WTC11 (cell line): Measurements from ENCODE around the gene PHOX2B. TPM values are rescaled to one million over a fixed set of nuclear protein-coding genes. Genes with fewer than 3 reads are reported as not detected.

ENCODE experiments used
- ATAC-seq: fragments of 200-7000 bp; cut with Tn5 transposase; 2 replicates; pipeline ENCODE4 v1.10.0; 2021; ENCODE audit warnings: mild to moderate bottlenecking, moderate library complexity
- CTCF ChIA-PET: fragments of 300-600 bp; sonication (Branson Sonifier 250); formaldehyde crosslinking; loops from one replicate; lab custom pipeline; 2021; ENCODE audit warnings: antibody characterized with exemption; lab: Charles Lee
- POLR2A ChIA-PET: fragments of 350-600 bp; sonication (Branson Sonifier 250); formaldehyde crosslinking; loops from one replicate; lab custom pipeline; 2021; ENCODE audit warnings: antibody characterized with exemption; lab: Charles Lee
- DNase-seq: peaks from one replicate; pipeline ENCODE4 v3.0.0; 2021; ENCODE audit warnings: low spot score
- H3K27ac Mint-ChIP-seq: 2 replicates; pipeline ENCODE4 v1.8.0; 2021; ENCODE audit warnings: mixed read lengths
- H3K27me3 Mint-ChIP-seq: 2 replicates; pipeline ENCODE4 v1.8.0; 2021; ENCODE audit warnings: low read depth, mild to moderate bottlenecking, moderate library complexity, mixed read lengths
- H3K36me3 Mint-ChIP-seq: 2 replicates; pipeline ENCODE4 v1.8.0; 2021; ENCODE audit warnings: mixed read lengths
- H3K4me1 Mint-ChIP-seq: 2 replicates; pipeline ENCODE4 v1.8.0; 2022; ENCODE audit warnings: mixed read lengths
- H3K4me3 Mint-ChIP-seq: 2 replicates; pipeline ENCODE4 v1.8.0; 2021; ENCODE audit warnings: mild to moderate bottlenecking, moderate library complexity, mixed read lengths
- H3K9me3 Mint-ChIP-seq: 2 replicates; pipeline ENCODE4 v1.8.0; 2021; ENCODE audit warnings: mixed read lengths
- CREB1 ChIP-seq: sonication (generic); formaldehyde crosslinking; IDR thresholded peaks from 2 replicates; pipeline ENCODE4 v1.8.0; 2023; ENCODE audit warnings: mild to moderate bottlenecking, missing genetic modification reagents
- CREM ChIP-seq: sonication (generic); formaldehyde crosslinking; IDR thresholded peaks from 2 replicates; pipeline ENCODE4 v1.8.1; 2022; ENCODE audit warnings: mild to moderate bottlenecking, missing genetic modification reagents, moderate library complexity
- ESRRA ChIP-seq: sonication (generic); formaldehyde crosslinking; IDR thresholded peaks from 2 replicates; pipeline ENCODE4 v1.8.1; 2022; ENCODE audit warnings: mild to moderate bottlenecking, missing genetic modification reagents, borderline replicate concordance
- ETV6 ChIP-seq: sonication (generic); formaldehyde crosslinking; IDR thresholded peaks from 2 replicates; pipeline ENCODE4 v1.8.1; 2022; ENCODE audit warnings: mild to moderate bottlenecking, missing genetic modification reagents
- FOXP1 ChIP-seq: sonication (generic); formaldehyde crosslinking; IDR thresholded peaks from 2 replicates; pipeline ENCODE4 v1.8.0; 2022; ENCODE audit warnings: missing genetic modification reagents, mild to moderate bottlenecking, moderate library complexity, borderline replicate concordance
- GABPB1 ChIP-seq: sonication (generic); formaldehyde crosslinking; IDR thresholded peaks from 2 replicates; pipeline ENCODE4 v1.8.1; 2023; ENCODE audit warnings: mild to moderate bottlenecking, missing genetic modification reagents
- GRHL2 ChIP-seq: fragments of 250-450 bp; sonication (Bioruptor Pico); IDR thresholded peaks from 2 replicates; pipeline ENCODE4 v1.8.0; 2022; ENCODE audit warnings: mild to moderate bottlenecking, moderate library complexity; ENCODE audit not compliant: insufficient replicate concordance, severe bottlenecking
- IRF2 ChIP-seq: sonication (generic); formaldehyde crosslinking; IDR thresholded peaks from 2 replicates; pipeline ENCODE4 v1.8.0; 2022; ENCODE audit warnings: low read depth, missing genetic modification reagents, borderline replicate concordance
- KAT7 ChIP-seq: sonication (generic); formaldehyde crosslinking; IDR thresholded peaks from 2 replicates; pipeline ENCODE4 v1.8.1; 2023; ENCODE audit warnings: missing genetic modification reagents, mild to moderate bottlenecking, borderline replicate concordance
- MXD4 ChIP-seq: fragments of 250-450 bp; sonication (Bioruptor Pico); IDR thresholded peaks from 2 replicates; pipeline ENCODE4 v1.8.0; 2021; ENCODE audit warnings: mild to moderate bottlenecking, moderate library complexity, borderline replicate concordance
- NFYB ChIP-seq: sonication (generic); formaldehyde crosslinking; conservative IDR thresholded peaks from 2 replicates; pipeline ENCODE4 v1.8.0; 2022; ENCODE audit warnings: low read depth, missing genetic modification reagents
- NR2C2 ChIP-seq: sonication (generic); formaldehyde crosslinking; IDR thresholded peaks from 2 replicates; pipeline ENCODE4 v1.8.0; 2022; ENCODE audit warnings: mild to moderate bottlenecking, missing genetic modification reagents
- NR3C1 ChIP-seq: sonication (generic); formaldehyde crosslinking; conservative IDR thresholded peaks from 2 replicates; pipeline ENCODE4 v1.8.1; 2023; ENCODE audit warnings: low read depth, mild to moderate bottlenecking, missing genetic modification reagents
- OVOL2 ChIP-seq: fragments of 250-450 bp; sonication (Bioruptor Pico); IDR thresholded peaks from 2 replicates; pipeline ENCODE4 v1.9.0; 2021; ENCODE audit warnings: mild to moderate bottlenecking, borderline replicate concordance
- RELA ChIP-seq: sonication (generic); formaldehyde crosslinking; IDR thresholded peaks from 2 replicates; pipeline ENCODE4 v1.8.1; 2022; ENCODE audit warnings: missing genetic modification reagents, mild to moderate bottlenecking, borderline replicate concordance
- SOX15 ChIP-seq: fragments of 250-450 bp; sonication (Bioruptor Pico); IDR thresholded peaks from 2 replicates; pipeline ENCODE4 v1.9.0; 2021; ENCODE audit warnings: mild to moderate bottlenecking
- TCF7 ChIP-seq: sonication (generic); formaldehyde crosslinking; IDR thresholded peaks from 2 replicates; pipeline ENCODE4 v1.8.0; 2022; ENCODE audit warnings: mild to moderate bottlenecking, low read depth, missing genetic modification reagents, moderate library complexity
- TP53 ChIP-seq: sonication (generic); formaldehyde crosslinking; IDR thresholded peaks from 2 replicates; pipeline ENCODE4 v1.8.1; 2023; ENCODE audit warnings: mild to moderate bottlenecking, missing genetic modification reagents
- ZBTB21 ChIP-seq: sonication (generic); formaldehyde crosslinking; IDR thresholded peaks from 2 replicates; pipeline ENCODE4 v1.8.1; 2023; ENCODE audit warnings: mild to moderate bottlenecking, missing genetic modification reagents, borderline replicate concordance
- ZNF263 ChIP-seq: sonication (generic); formaldehyde crosslinking; IDR thresholded peaks from 2 replicates; pipeline ENCODE4 v1.8.1; 2022; ENCODE audit warnings: low read depth, mild to moderate bottlenecking, moderate library complexity, missing genetic modification reagents
- total RNA-seq: library from RNA; stranded (reverse); gene quantifications from 3 replicates; pipeline ENCODE4 v1.2.3, GENCODE V29; 2021
- TF ChIP-seq, protein P1 (sequence below): sonication (generic); formaldehyde crosslinking; IDR thresholded peaks from 2 replicates; pipeline ENCODE4 v1.8.0; 2023; ENCODE audit warnings: missing genetic modification reagents
- TF ChIP-seq, protein P2 (sequence below): fragments of 250-450 bp; sonication (Bioruptor Pico); IDR thresholded peaks from 2 replicates; pipeline ENCODE4 v1.9.0; 2021; ENCODE audit warnings: mild to moderate bottlenecking
- TF ChIP-seq, protein P3 (sequence below): sonication (generic); formaldehyde crosslinking; IDR thresholded peaks from 2 replicates; pipeline ENCODE4 v1.8.1; 2023; ENCODE audit warnings: mild to moderate bottlenecking, moderate library complexity, missing genetic modification reagents
- TF ChIP-seq, protein P4 (sequence below): sonication (generic); formaldehyde crosslinking; IDR thresholded peaks from 2 replicates; pipeline ENCODE4 v1.8.1; 2022; ENCODE audit warnings: mild to moderate bottlenecking, moderate library complexity, missing genetic modification reagents

PHOX2B gene
- total RNA-seq, 1 experiment from 2014 or later: not detected

DNA sequence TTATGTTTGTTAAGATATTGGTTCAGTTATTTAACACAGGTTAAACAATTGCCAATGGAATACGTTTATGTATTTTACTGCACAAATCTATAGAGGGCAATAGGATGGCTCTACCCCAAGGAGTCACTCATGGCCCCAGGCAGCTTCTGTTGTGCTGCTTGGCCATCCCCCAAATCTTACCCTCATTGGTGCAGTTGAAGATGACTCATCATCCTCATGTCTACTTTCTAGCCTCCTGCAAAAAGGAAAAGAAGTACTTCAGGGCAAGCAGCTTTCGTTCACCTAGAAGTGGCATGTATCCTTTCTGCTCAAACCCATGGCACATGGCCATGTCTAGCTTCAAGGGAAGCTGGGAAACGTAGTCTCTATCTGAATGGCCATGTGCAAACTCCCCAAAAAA, 14.2 kb downstream of the PHOX2B start:
- no peak for ATAC-seq
- Mint-ChIP-seq H3K9me3 (no peaks in the 10 kb centered on the region), H3K4me3 (no peak overlapping the region), H3K27me3 (peaks cover 78% of the 10 kb centered on the region), H3K4me1 (no peaks in the 10 kb centered on the region), H3K36me3 (no peaks in the 10 kb centered on the region), H3K27ac (no peak overlapping the region)
- DNase-seq: no peak
- POLR2A ChIA-PET: no interaction called here
- CTCF ChIA-PET: no interaction called here
- TF ChIP-seq GRHL2 (CRISPR knock-in tag): no peak
- no peak for TF ChIP-seq NR2C2 (CRISPR knock-in tag)
- TF ChIP-seq TCF7: no peak
- TF ChIP-seq RELA (CRISPR knock-in tag): no peak
- TF ChIP-seq, protein P1, sequence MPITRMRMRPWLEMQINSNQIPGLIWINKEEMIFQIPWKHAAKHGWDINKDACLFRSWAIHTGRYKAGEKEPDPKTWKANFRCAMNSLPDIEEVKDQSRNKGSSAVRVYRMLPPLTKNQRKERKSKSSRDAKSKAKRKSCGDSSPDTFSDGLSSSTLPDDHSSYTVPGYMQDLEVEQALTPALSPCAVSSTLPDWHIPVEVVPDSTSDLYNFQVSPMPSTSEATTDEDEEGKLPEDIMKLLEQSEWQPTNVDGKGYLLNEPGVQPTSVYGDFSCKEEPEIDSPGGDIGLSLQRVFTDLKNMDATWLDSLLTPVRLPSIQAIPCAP (CRISPR knock-in tag): no peak
- TF ChIP-seq ZBTB21: no peak
- TF ChIP-seq GABPB1 (CRISPR knock-in tag): no peak
- TF ChIP-seq OVOL2 (CRISPR knock-in tag): no peak
- TF ChIP-seq NR3C1 (CRISPR knock-in tag): no peak
- TF ChIP-seq ETV6: no peak
- TF ChIP-seq IRF2 (CRISPR knock-in tag): no peak
- TF ChIP-seq ESRRA (CRISPR knock-in tag): no peak
- no peak for TF ChIP-seq TP53 (CRISPR knock-in tag)
- TF ChIP-seq, protein P2, sequence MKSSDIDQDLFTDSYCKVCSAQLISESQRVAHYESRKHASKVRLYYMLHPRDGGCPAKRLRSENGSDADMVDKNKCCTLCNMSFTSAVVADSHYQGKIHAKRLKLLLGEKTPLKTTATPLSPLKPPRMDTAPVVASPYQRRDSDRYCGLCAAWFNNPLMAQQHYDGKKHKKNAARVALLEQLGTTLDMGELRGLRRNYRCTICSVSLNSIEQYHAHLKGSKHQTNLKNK (CRISPR knock-in tag): no peak
- TF ChIP-seq, protein P3, sequence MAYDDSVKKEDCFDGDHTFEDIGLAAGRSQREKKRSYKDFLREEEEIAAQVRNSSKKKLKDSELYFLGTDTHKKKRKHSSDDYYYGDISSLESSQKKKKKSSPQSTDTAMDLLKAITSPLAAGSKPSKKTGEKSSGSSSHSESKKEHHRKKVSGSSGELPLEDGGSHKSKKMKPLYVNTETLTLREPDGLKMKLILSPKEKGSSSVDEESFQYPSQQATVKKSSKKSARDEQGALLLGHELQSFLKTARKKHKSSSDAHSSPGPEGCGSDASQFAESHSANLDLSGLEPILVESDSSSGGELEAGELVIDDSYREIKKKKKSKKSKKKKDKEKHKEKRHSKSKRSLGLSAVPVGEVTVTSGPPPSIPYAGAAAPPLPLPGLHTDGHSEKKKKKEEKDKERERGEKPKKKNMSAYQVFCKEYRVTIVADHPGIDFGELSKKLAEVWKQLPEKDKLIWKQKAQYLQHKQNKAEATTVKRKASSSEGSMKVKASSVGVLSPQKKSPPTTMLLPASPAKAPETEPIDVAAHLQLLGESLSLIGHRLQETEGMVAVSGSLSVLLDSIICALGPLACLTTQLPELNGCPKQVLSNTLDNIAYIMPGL (CRISPR knock-in tag): no peak
- TF ChIP-seq CREB1: no peak
- TF ChIP-seq, all 79 proteins: peak for 0

DNA sequence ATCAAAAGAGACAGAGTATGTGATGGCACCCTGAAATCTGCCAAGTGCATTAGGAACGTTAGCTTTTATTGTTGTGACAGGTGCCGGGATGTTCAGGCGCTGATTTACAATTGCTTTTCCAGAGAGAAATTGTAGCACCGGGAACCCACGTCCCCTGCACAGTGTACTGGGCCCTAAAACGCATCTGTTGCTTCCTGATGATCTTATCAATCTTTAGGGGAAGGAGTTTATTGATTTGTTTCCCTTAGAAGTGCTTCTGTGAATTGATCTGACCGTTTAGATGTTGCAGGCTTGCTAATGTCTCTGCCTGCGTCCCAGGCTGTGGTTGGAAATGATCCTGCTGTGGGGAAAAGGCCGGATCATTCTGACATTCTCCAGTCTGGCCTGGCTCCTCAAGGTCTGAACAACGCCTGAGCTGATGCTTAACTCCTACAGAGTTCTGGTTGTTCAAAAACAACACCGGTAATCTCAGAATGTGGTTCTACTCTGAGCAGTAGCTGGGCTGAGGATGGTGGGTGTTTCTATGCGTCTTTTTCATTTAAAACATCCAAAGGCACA, 16.9 kb downstream of the PHOX2B start:
- no peak overlapping the region for H3K27ac Mint-ChIP-seq
- ChIA-PET CTCF (no interaction called here), POLR2A (no interaction called here)
- ATAC-seq (no peak), DNase-seq (no peak)
- H3K27me3 Mint-ChIP-seq: peaks cover 83% of the 10 kb centered on the region
- H3K36me3 Mint-ChIP-seq: no peaks in the 10 kb centered on the region
- no peak overlapping the region for H3K4me3 Mint-ChIP-seq
- H3K9me3 Mint-ChIP-seq: no peaks in the 10 kb centered on the region
- H3K4me1 Mint-ChIP-seq: no peaks in the 10 kb centered on the region
- TF ChIP-seq KAT7 (no peak), NFYB (CRISPR knock-in tag) (no peak), CREM (CRISPR knock-in tag) (no peak), ZBTB21 (no peak), ZNF263 (CRISPR knock-in tag) (no peak), SOX15 (no peak), MXD4 (CRISPR knock-in tag) (no peak), FOXP1 (no peak)
- TF ChIP-seq, protein P4, sequence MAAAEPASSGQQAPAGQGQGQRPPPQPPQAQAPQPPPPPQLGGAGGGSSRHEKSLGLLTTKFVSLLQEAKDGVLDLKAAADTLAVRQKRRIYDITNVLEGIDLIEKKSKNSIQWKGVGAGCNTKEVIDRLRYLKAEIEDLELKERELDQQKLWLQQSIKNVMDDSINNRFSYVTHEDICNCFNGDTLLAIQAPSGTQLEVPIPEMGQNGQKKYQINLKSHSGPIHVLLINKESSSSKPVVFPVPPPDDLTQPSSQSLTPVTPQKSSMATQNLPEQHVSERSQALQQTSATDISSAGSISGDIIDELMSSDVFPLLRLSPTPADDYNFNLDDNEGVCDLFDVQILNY: no peak
